Measurements from ENCODE around the gene ZFAND4. TPM values are rescaled to one million over a fixed set of nuclear protein-coding genes. Genes with fewer than 3 reads are reported as not detected.

Gene ZFAND4
- polyA plus RNA-seq, 3 donors = 4.4 to 5.9 (median 5.1) TPM

GRCh38 chr10:45653454-45653853 lies 19.1 kb downstream of the ZFAND4 start:
- Histone ChIP-seq H3K4me1 (ENCODE audit: control insufficient read depth in 1 of 2, insufficient read depth in 2 of 2, low read length in 2 of 2) (no peaks in the 10 kb centered on the region), H3K4me2 (replicated peaks; ENCODE audit: extremely low read depth, low read length, poor library complexity, severe bottlenecking) (no peak overlapping the region), H3K27ac (ENCODE audit: low read depth in 1 of 2, low read length in 2 of 2) (no peak overlapping the region), H3K4me3 (replicated peaks in 1 of 3; ENCODE audit: low read depth in 2 of 3, low read length in 3 of 3) (no peak overlapping the region), H3K9me3 (replicated peaks in 1 of 2; ENCODE audit: control insufficient read depth in 1 of 2, insufficient read depth in 1 of 2, low read length in 2 of 2) (no peaks in the 10 kb centered on the region), H3K27me3 (ENCODE audit: control insufficient read depth in 2 of 2, insufficient read depth in 2 of 2, low read length in 2 of 2) (no peaks in the 10 kb centered on the region), H3K79me2 (ENCODE audit: insufficient read depth, low read length) (no peaks in the 10 kb centered on the region), H2AFZ (ENCODE audit: insufficient read depth, low read depth, low read length, poor library complexity, severe bottlenecking) (no peak overlapping the region), H4K20me1 (ENCODE audit: insufficient read depth, low read length) (no peaks in the 10 kb centered on the region), H3K36me3 (replicated peaks in 1 of 2; ENCODE audit: control insufficient read depth in 1 of 2, insufficient read depth in 2 of 2, low read length in 2 of 2) (peaks cover 4 to 21% of the 10 kb centered on the region in 2 donors), H3K9ac (ENCODE audit: insufficient read depth, low read length, poor library complexity, severe bottlenecking) (no peak overlapping the region)
- Mint-ChIP-seq H3K9me3 (peaks cover 0 to 4% (median 3%) of the 10 kb centered on the region in 7 donors), H3K36me3 (peaks cover 20 to 34% of the 10 kb centered on the region in 2 donors), H3K4me3 (no peak overlapping the region), H3K27ac (no peak overlapping the region), H3K27me3 (ENCODE audit: low read depth in 3 of 3) (no peaks in the 10 kb centered on the region), H3K4me1 (no peaks in the 10 kb centered on the region)
- no peak for TF ChIP-seq CTCF (IDR thresholded peaks at IDR 0.05)
- intact Hi-C loops (cut with micrococcal nuclease) = no loop called here
- WGBS (ENCODE audit: insufficient coverage) = no CpG with 5 or more reads among the region's 2 CpGs
- DNase-seq = no peak

GRCh38 chr10:45652511-45652910 lies 20.1 kb downstream of the ZFAND4 start:
- intact Hi-C loops (cut with micrococcal nuclease) = no loop called here
- H3K27ac Mint-ChIP-seq = no peak overlapping the region
- H3K27me3 Mint-ChIP-seq (ENCODE audit: low read depth in 3 of 3) = no peaks in the 10 kb centered on the region
- H3K4me3 Mint-ChIP-seq = no peak overlapping the region
- DNase-seq = no peak
- H3K4me1 Mint-ChIP-seq = no peaks in the 10 kb centered on the region
- H3K36me3 ChIP-seq (replicated peaks in 1 of 2; ENCODE audit: control insufficient read depth in 1 of 2, insufficient read depth in 2 of 2, low read length in 2 of 2) = peaks cover 12 to 31% of the 10 kb centered on the region in 2 donors
- H3K4me1 ChIP-seq (ENCODE audit: control insufficient read depth in 1 of 2, insufficient read depth in 2 of 2, low read length in 2 of 2) = no peaks in the 10 kb centered on the region
- no peak overlapping the region for H3K4me3 ChIP-seq (replicated peaks in 1 of 3; ENCODE audit: low read depth in 2 of 3, low read length in 3 of 3)
- H4K20me1 ChIP-seq (ENCODE audit: insufficient read depth, low read length) = no peaks in the 10 kb centered on the region
- no peak overlapping the region for H3K4me2 ChIP-seq (replicated peaks; ENCODE audit: extremely low read depth, low read length, poor library complexity, severe bottlenecking)
- H3K79me2 ChIP-seq (ENCODE audit: insufficient read depth, low read length) = no peaks in the 10 kb centered on the region
- H3K36me3 Mint-ChIP-seq = peaks cover 26 to 39% of the 10 kb centered on the region in 2 donors
- no peaks in the 10 kb centered on the region for H3K27me3 ChIP-seq (ENCODE audit: control insufficient read depth in 2 of 2, insufficient read depth in 2 of 2, low read length in 2 of 2)
- no peak overlapping the region for H3K27ac ChIP-seq (ENCODE audit: low read depth in 1 of 2, low read length in 2 of 2)
- no peaks in the 10 kb centered on the region for H3K9me3 ChIP-seq (replicated peaks in 1 of 2; ENCODE audit: control insufficient read depth in 1 of 2, insufficient read depth in 1 of 2, low read length in 2 of 2)
- WGBS (ENCODE audit: insufficient coverage) = no CpG with 5 or more reads among the region's 1 CpG
- H3K9me3 Mint-ChIP-seq = peaks cover 0 to 4% (median 3%) of the 10 kb centered on the region in 7 donors
- TF ChIP-seq CTCF (IDR thresholded peaks at IDR 0.05) = no peak
- H2AFZ ChIP-seq (ENCODE audit: insufficient read depth, low read depth, low read length, poor library complexity, severe bottlenecking) = no peak overlapping the region
- H3K9ac ChIP-seq (ENCODE audit: insufficient read depth, low read length, poor library complexity, severe bottlenecking) = no peak overlapping the region
